SJCRH30 (cell line): ENCODE data around the gene XIRP2. TPM values are rescaled to one million over a fixed set of nuclear protein-coding genes. Genes with fewer than 3 reads are reported as not detected.

ENCODE experiments used
- DNase-seq, 2 experiments: peaks; one replicate each; pipeline ENCODE4 v3.0.0-alpha.2; 2015 to 2020
- H3K27ac ChIP-seq: fragments of 250-450 bp; sonication (Bioruptor Pico); 2 replicates; pipeline ENCODE4 v1.5.1; 2020; ENCODE audit warnings: mild to moderate bottlenecking, moderate library complexity
- H3K27me3 ChIP-seq: fragments of 250-450 bp; sonication (Bioruptor Pico); 2 replicates; pipeline ENCODE4 v1.5.1; 2020; ENCODE audit warnings: mild to moderate bottlenecking, moderate library complexity
- H3K36me3 ChIP-seq: fragments of 250-450 bp; sonication (Bioruptor Pico); 2 replicates; pipeline ENCODE4 v1.5.1; 2020; ENCODE audit warnings: mild to moderate bottlenecking, moderate library complexity
- H3K4me1 ChIP-seq: fragments of 250-450 bp; sonication (Bioruptor Pico); 2 replicates; pipeline ENCODE4 v1.5.1; 2020; ENCODE audit warnings: mild to moderate bottlenecking, moderate library complexity
- H3K4me3 ChIP-seq: fragments of 250-450 bp; sonication (Bioruptor Pico); 2 replicates; pipeline ENCODE4 v1.5.1; 2020; ENCODE audit warnings: mild to moderate bottlenecking, moderate library complexity
- H3K9me3 ChIP-seq: fragments of 250-450 bp; sonication (Bioruptor Pico); replicated peaks from 2 replicates; pipeline ENCODE4 v1.5.1; 2020; ENCODE audit warnings: mild to moderate bottlenecking, moderate library complexity
- total RNA-seq: library from RNA; depleted of rRNA; stranded (reverse); fragments of >200 nt; shearing (Covaris generic); gene quantifications from 2 replicates; pipeline ENCODE4 v1.2.3, GENCODE V29; 2014

Gene XIRP2
- total RNA-seq, 1 experiment from 2014 or later = 0.24 TPM

GRCh38 chr2:166916987-166917386 lies 28.7 kb downstream of the XIRP2 start:
- Histone ChIP-seq H3K27me3 (no peaks in the 10 kb centered on the region), H3K9me3 (no peaks in the 10 kb centered on the region), H3K4me1 (no peaks in the 10 kb centered on the region), H3K27ac (no peak overlapping the region), H3K4me3 (no peak overlapping the region), H3K36me3 (no peaks in the 10 kb centered on the region)
- no peak for DNase-seq

- Histone ChIP-seq H3K9me3 (no peaks in the 10 kb centered on the region), H3K4me1 (no peaks in the 10 kb centered on the region), H3K27ac (no peak overlapping the region), H3K4me3 (no peak overlapping the region), H3K27me3 (no peaks in the 10 kb centered on the region), H3K36me3 (no peaks in the 10 kb centered on the region)
- DNase-seq = no peak
Measured at GRCh38 chr2:166917415-166917814, 29.1 kb downstream of the XIRP2 start.

GRCh38 chr2:166921261-166921896 lies 33.1 kb downstream of the XIRP2 start:
- no peak for DNase-seq
- Histone ChIP-seq H3K4me3 (no peak overlapping the region), H3K27ac (no peak overlapping the region), H3K36me3 (no peaks in the 10 kb centered on the region), H3K9me3 (0 out of 2 replicates have a peak, but pooled peaks cover 2% of the 10 kb centered on the region), H3K27me3 (no peaks in the 10 kb centered on the region), H3K4me1 (no peaks in the 10 kb centered on the region)

- Histone ChIP-seq H3K4me1 (no peaks in the 10 kb centered on the region), H3K27ac (no peak overlapping the region), H3K4me3 (no peak overlapping the region), H3K27me3 (no peaks in the 10 kb centered on the region), H3K36me3 (no peaks in the 10 kb centered on the region), H3K9me3 (0 out of 2 replicates have a peak, but pooled peaks cover 2% of the 10 kb centered on the region)
- DNase-seq = no peak
Measured at GRCh38 chr2:166924967-166925366, 36.7 kb downstream of the XIRP2 start.

GRCh38 chr2:166926657-166927056 lies 38.4 kb downstream of the XIRP2 start:
- Histone ChIP-seq H3K9me3 (0 out of 2 replicates have a peak, but pooled peaks cover 2% of the 10 kb centered on the region), H3K36me3 (no peaks in the 10 kb centered on the region), H3K4me3 (no peak overlapping the region), H3K27ac (no peak overlapping the region), H3K4me1 (no peaks in the 10 kb centered on the region), H3K27me3 (no peaks in the 10 kb centered on the region)
- DNase-seq = no peak

- Histone ChIP-seq H3K36me3 (no peaks in the 10 kb centered on the region), H3K27ac (no peak overlapping the region), H3K27me3 (no peaks in the 10 kb centered on the region), H3K9me3 (no peaks in the 10 kb centered on the region), H3K4me3 (no peak overlapping the region), H3K4me1 (no peaks in the 10 kb centered on the region)
- DNase-seq = no peak
Measured at GRCh38 chr2:166932032-166932431, 43.8 kb downstream of the XIRP2 start.

- Histone ChIP-seq H3K4me3 (no peak overlapping the region), H3K9me3 (no peaks in the 10 kb centered on the region), H3K27ac (no peak overlapping the region), H3K36me3 (no peaks in the 10 kb centered on the region), H3K4me1 (no peaks in the 10 kb centered on the region), H3K27me3 (no peaks in the 10 kb centered on the region)
- no peak for DNase-seq
Measured at GRCh38 chr2:166934817-166935216, 46.5 kb downstream of the XIRP2 start.

GRCh38 chr2:166942377-166942776 lies 54.1 kb downstream of the XIRP2 start:
- Histone ChIP-seq H3K36me3 (no peaks in the 10 kb centered on the region), H3K4me3 (no peak overlapping the region), H3K4me1 (no peaks in the 10 kb centered on the region), H3K9me3 (no peaks in the 10 kb centered on the region), H3K27me3 (no peaks in the 10 kb centered on the region), H3K27ac (no peak overlapping the region)
- no peak for DNase-seq

- Histone ChIP-seq H3K27ac (no peak overlapping the region), H3K4me1 (no peaks in the 10 kb centered on the region), H3K36me3 (no peaks in the 10 kb centered on the region), H3K4me3 (no peak overlapping the region), H3K9me3 (no peaks in the 10 kb centered on the region), H3K27me3 (no peaks in the 10 kb centered on the region)
- no peak for DNase-seq
Measured at GRCh38 chr2:166944909-166945308, 56.6 kb downstream of the XIRP2 start.

- DNase-seq = no peak
- Histone ChIP-seq H3K4me1 (no peaks in the 10 kb centered on the region), H3K27ac (no peak overlapping the region), H3K36me3 (no peaks in the 10 kb centered on the region), H3K9me3 (no peaks in the 10 kb centered on the region), H3K4me3 (no peak overlapping the region), H3K27me3 (no peaks in the 10 kb centered on the region)
Measured at GRCh38 chr2:166957686-166958085, 69.4 kb downstream of the XIRP2 start.

GRCh38 chr2:166958986-166959481 lies 70.8 kb downstream of the XIRP2 start:
- H3K27ac ChIP-seq = no peak overlapping the region
- H3K27me3 ChIP-seq = no peaks in the 10 kb centered on the region
- H3K36me3 ChIP-seq = no peaks in the 10 kb centered on the region
- no peaks in the 10 kb centered on the region for H3K9me3 ChIP-seq
- no peaks in the 10 kb centered on the region for H3K4me1 ChIP-seq
- H3K4me3 ChIP-seq = no peak overlapping the region
- no peak for DNase-seq

- H3K27ac ChIP-seq = no peak overlapping the region
- no peak overlapping the region for H3K4me3 ChIP-seq
- no peaks in the 10 kb centered on the region for H3K4me1 ChIP-seq
- no peaks in the 10 kb centered on the region for H3K9me3 ChIP-seq
- DNase-seq = no peak
- H3K27me3 ChIP-seq = no peaks in the 10 kb centered on the region
- H3K36me3 ChIP-seq = no peaks in the 10 kb centered on the region
Measured at GRCh38 chr2:166959556-166959955, 71.3 kb downstream of the XIRP2 start.

GRCh38 chr2:166960702-166961270 lies 72.5 kb downstream of the XIRP2 start:
- no peak for DNase-seq
- H3K27me3 ChIP-seq = no peaks in the 10 kb centered on the region
- no peaks in the 10 kb centered on the region for H3K4me1 ChIP-seq
- H3K4me3 ChIP-seq = no peak overlapping the region
- no peaks in the 10 kb centered on the region for H3K9me3 ChIP-seq
- no peak overlapping the region for H3K27ac ChIP-seq
- no peaks in the 10 kb centered on the region for H3K36me3 ChIP-seq

- H3K9me3 ChIP-seq = no peaks in the 10 kb centered on the region
- no peaks in the 10 kb centered on the region for H3K4me1 ChIP-seq
- DNase-seq = no peak
- no peak overlapping the region for H3K27ac ChIP-seq
- no peaks in the 10 kb centered on the region for H3K36me3 ChIP-seq
- no peaks in the 10 kb centered on the region for H3K27me3 ChIP-seq
- no peak overlapping the region for H3K4me3 ChIP-seq
Measured at GRCh38 chr2:166961933-166962332, 73.7 kb downstream of the XIRP2 start.

- Histone ChIP-seq H3K4me1 (no peaks in the 10 kb centered on the region), H3K36me3 (no peaks in the 10 kb centered on the region), H3K9me3 (no peaks in the 10 kb centered on the region; the same call in 1 of the 2 replicates), H3K27me3 (no peaks in the 10 kb centered on the region), H3K27ac (no peak overlapping the region), H3K4me3 (no peak overlapping the region)
- no peak for DNase-seq
Measured at GRCh38 chr2:166969486-166969885, 81.2 kb downstream of the XIRP2 start.

- no peak overlapping the region for H3K27ac ChIP-seq
- H3K36me3 ChIP-seq = no peaks in the 10 kb centered on the region
- H3K9me3 ChIP-seq = no peaks in the 10 kb centered on the region; the same call in 1 of the 2 replicates
- H3K27me3 ChIP-seq = no peaks in the 10 kb centered on the region
- H3K4me1 ChIP-seq = no peaks in the 10 kb centered on the region
- H3K4me3 ChIP-seq = no peak overlapping the region
- DNase-seq = no peak
Measured at GRCh38 chr2:166972002-166972401, 83.7 kb downstream of the XIRP2 start.
